Suppressor macrophage treated with lipopolysaccharide for 1 hour (primary cell): ENCODE measurements around the gene TRIM40.

Source experiments
- DNase-seq, 3 donors: peaks; one replicate each; pipeline ENCODE4 v3.0.0-alpha.2; 2020 to 2022

TRIM40 gene

DNA sequence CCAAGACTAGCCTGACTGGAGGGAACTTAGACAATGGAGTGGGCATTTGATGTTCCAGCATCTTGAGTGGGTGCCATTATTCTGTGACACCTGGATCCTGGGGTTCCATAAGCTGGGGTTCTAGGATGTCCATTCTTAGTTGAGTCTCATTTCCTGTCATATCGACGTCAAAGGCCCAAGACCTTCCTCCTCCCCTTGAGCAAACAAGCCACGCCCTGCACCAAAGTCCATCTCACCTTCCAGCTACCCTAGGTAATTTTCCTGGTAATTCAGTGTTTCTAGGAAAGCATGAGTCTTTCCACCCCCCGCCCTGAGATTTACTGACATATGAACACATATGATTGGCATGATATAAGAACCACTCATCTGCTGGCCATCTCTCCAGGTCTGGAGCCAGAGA is at the start of gene TRIM40:
TSS of gene TRIM40 (plus strand) at position 384 of the 400 bp plus-strand sequence. CDS start 897 bp downstream, outside the sequence.
- DNase-seq = no peak

- no peak for DNase-seq
These were observed 48.1 kb upstream of the TRIM40 start for GRCh38 chr6:30087876-30088275.

DNA sequence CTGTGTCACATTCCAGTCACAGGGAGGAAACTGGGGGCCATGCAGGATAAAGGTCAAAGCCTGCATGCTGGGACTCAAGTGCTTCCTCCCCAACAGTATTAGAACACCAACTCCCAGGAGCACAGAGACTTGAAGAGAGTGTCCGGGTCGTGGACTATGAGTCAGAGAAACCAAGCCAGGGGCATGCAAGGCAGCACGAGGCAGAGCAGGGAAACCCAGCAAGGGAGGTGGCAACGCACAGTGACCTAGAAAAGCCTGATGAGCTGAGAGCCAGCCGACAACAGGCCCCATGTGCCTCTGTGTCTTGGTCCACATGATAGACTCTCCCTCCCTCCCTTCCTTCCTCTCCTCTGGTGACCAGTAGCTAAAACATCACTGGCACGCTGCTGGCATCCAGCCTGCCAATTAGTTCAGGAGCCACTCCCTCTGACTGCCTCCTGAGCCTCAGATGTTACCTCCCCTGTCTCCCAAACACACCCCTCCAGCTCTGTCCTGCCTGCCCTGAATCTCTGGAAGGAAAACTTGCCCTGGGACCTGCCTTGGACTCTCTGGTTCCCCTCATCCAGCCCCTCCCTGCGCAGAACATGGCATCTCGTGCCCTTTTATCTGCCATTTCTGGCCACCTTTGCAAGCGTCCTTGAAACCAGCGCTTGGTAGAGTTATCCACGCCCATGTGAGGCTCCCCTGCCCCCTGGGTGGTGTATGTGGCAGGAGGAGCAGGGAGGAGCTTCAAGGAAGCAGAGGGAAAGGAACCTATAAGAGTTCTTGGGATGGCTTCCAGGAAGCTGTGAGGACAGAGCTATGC is 44.2 kb upstream of the TRIM40 start:
- DNase-seq = peak; percentile 61 to 84 (median 83)

- no peak for DNase-seq
These were observed 42.9 kb upstream of the TRIM40 start for GRCh38 chr6:30092852-30093543.

DNA sequence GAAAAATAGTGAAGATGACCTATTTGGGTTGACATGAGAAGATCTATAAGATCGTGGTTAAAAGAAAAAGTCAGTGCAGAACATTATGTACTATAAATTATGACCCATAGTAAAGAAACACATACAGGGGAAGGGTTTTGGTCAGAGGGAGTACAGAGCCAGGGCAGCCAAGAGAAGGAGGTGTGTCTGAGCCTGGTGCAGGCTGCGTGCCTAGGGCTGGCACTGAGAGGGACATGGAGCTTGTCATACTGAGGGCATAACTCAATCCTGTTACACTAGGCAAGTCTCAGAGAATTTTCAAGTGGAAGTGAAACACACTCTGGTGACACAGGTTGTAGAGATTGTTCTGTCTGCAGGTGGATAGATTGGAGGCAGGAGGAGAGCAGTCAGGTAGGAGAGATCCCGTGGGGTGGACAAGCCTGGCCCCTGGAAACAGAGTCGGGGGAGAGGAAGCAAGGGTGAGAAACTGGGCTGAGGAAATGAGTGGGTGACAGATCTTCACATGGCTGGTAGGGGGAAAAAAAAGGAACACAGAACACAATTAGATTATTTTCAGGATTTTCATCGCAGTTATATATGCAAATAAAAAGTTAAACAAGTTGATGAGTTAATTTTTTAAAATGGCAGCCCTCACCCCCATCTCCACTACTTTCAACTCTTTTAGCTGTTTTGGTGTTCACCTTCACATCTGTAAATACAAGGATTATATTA is 41.8 kb upstream of the TRIM40 start:
- peak in 2 of 3 donors; percentile 33 to 52 for DNase-seq

DNA sequence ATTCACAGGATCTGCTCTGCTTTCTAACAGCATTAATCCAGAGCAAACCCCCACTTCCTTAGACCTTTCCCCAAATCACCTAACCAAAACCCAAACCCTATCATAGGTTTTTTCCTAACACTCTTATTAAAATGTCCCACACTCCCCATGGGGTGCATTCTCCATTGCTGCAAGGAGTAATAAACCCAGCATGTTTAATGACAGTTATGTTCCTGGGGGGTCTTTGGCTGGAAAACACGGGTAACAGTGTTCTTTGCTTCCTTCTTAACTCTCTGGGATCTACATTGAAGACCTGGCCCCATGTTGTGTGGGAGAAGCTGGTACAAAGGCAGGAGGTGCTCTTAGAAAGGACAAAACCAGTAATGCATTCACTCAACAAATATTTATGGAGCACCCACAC is 39.1 kb upstream of the TRIM40 start:
- no peak for DNase-seq

GRCh38 chr6:30097902-30098768 is 37.8 kb upstream of the TRIM40 start:
- no peak for DNase-seq

GRCh38 chr6:30100154-30100553 is 35.8 kb upstream of the TRIM40 start:
- no peak for DNase-seq

GRCh38 chr6:30100585-30101443 is 35.1 kb upstream of the TRIM40 start:
- peak; percentile 63 to 83 (median 68) for DNase-seq

DNA sequence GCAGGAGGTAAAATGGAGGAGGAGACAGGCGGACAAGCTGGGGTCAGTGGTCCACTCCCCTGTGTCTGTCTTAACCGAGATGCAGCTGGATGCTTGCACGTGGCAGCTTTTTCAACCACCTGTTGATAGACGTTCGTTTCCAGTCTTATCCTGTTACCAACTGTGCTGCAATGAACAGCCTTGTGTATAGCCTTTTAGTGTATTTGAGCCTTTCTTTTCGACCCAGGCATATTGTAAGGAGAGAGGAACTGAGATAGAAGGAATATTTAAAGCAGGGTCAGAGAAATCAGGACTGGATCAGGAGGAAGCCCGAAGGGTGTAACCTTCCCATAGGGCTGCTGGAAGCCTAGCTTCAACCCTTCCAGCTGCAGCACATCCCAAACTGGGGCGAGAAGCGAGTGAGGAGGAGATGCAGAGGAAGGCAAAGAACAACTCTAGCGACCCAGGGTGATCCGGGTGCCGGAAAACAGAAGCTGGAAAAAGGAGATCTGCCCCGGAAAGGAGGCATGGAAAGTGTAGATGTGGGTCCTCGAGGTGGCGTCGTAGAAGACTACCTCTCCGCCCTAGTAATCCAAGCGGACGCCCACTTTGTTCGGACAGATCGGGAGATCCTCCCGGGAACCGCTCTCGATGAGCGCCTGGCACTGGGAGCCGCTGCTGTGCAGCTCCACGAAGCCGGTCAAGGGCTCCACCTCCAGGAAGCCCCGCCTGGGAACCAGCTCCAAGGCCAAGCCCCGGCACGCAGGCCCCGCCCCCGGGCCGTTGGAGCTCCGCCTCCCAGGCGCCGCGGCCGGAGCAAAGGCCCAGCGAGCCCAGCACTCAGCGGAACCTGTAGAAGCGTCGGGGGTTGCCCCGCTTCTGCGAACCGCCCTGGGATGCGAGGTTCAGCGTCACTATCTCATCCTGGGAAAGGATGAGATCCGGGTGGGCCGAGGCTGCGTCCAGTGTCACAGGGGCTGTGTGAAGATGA is 34.2 kb upstream of the TRIM40 start:
- DNase-seq = peak; percentile 90 to 96 (median 92)

DNA sequence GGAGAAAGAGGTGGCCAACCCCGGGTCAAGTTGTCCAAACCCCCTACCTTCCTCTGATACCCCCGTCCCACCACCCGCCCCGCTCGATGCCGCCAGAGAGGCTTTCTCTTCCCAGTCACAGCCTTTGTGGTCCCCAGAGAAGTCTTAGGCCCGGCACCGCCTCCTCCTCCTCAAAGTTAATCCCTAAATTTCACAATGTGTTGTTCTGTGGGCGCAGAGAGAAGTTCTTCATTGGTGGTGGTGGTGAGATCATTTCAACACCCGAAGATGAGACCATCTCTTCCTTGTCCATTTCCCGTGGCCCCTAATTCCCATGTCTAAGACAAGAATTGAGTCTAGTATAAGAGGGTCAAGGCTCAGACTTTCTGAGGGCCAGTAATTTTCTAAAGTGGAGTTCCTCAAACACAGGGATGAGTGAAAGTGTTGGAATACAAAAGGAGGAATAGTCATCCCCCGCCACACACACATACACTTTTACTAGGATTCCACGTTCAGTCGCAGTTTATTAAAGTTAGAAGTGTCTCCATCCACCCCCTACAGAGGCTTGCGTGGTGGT is 33.4 kb upstream of the TRIM40 start:
- peak; percentile 91 to 97 (median 94) for DNase-seq

DNA sequence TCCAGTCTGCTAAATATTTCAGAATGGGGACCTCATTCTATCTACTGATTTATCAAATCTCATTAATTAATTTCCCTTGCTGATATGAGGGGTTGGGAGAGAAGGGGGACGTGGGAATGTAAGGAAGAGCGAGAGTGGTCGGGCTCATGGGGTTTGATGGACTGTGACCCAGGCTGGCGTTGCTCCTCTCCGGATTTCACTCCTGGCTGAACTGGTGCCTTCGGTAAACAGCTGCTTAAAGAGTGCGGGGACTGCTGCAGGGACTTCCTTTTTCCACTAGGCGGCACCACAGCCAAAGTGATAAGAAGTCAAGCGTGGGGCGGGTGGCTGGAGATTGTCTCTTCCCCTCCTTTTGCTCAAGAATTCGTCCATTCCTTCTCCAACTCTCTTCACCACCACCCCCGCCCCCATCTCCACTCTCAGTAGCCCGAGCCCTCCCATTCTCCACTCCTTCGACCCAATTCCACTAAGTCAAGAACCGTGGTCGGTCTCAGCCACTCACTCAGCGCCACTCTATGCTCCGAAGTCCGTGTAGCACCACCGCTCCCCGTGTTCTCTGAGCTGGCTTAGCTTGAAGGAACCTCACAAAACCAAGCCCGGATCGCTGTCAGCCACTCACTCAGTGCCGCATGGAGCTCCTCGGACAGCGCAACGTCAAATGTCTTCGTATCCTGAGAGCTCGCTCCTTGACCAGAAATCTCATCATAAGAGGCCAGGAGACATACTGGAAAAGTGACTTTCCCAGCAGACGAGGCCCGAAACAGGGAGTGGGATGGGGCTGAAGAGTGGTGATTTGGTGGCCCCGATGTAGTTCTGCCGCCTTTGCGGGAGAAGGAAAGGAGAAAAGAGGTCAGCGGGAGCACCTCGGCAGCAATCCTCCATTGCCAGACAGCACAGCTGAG is 32.7 kb upstream of the TRIM40 start:
- peak; percentile 90 to 95 (median 92) for DNase-seq

DNA sequence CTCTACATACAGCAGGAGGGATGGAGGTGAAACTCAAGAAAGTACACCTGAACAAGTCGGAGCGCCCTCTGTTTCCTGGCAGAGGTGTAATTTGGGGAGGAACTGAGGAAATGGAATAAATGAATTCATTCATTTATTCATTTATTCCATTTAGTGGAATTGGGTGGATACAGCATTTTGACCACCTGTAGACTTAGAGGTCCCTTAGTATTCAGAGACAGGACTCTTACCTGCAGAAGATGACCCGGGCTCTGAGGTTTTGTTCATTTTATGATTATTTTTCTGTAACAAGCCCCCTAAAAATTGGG is 32.1 kb upstream of the TRIM40 start:
- no peak for DNase-seq

DNA sequence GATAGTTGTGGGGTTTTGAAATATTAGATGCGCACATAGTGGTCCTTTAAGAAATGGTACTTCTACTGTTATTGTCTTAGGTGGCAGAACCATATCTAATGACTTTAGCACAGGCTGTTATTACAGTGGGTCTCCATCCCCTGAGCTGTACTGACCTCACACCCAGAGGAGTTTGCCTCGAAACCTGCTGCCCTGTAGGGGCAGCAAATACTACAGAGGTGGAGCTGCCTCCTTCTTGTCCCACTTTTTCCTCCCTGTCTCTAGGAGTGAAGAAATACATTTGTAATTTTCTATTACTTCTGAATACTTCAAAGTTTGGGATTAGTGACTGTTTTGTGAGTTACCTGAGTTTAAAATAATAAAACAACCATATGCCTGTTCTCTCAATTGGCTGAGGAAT is 31.3 kb upstream of the TRIM40 start:
- no peak for DNase-seq

- no peak for DNase-seq
These were observed 24.6 kb upstream of the TRIM40 start for GRCh38 chr6:30111266-30111856.

- DNase-seq = peak; percentile 59 to 67 (median 60)
These were observed 23.4 kb upstream of the TRIM40 start for GRCh38 chr6:30112402-30112994.

DNA sequence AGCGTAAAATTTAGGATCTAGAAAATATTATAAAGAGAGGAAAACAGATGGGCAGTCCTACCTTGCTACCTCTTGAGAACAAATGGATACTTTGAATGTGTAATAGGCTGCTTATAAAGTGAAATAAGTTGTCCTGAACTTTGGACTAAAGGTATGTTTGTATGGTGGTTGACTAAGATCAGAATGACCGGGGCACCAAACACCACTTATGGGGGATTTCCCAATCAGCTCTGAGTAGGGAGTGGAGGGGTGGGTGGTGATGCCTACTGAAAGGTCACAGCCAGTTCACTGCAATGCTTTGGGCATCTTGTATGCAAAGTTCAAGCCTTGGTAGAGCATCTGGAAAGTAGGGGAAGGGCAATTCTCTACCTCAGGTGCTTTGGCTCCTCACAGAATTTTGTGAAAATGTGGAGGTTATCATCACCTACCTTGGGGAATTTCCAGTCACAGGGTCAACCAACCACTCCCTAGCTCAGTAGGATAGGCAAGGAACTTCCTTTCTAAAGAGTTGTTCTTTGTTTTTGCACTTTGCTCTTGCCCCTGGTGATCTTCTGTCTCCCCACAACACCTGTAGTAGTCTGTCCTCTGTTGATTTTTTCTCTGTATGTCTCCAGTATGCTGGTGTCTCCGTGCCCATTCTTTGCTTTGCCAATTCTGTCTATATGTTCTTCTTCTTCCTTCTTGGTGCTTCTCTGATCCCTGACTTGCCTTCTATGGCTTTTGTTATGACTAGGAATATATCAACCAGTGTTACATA is 22.8 kb upstream of the TRIM40 start, which contains the start of gene TRIM31:
TSS of gene TRIM31 (minus strand) at position 88 of the 757 bp plus-strand sequence. CDS start 285 bp downstream, outside the sequence.
- peak; percentile 63 to 74 (median 70) for DNase-seq
